ENCODE results near the gene TRERF1. TPM values are rescaled to one million over a fixed set of nuclear protein-coding genes. Genes with fewer than 3 reads are reported as not detected.

TRERF1 gene
- total RNA-seq, 6 experiments from 2014 or later: 0.29 to 1.2 (median 0.60) TPM

GRCh38 chr6:42268835-42269204, 182.9 kb downstream of the TRERF1 start:
- ATAC-seq: no peak
- no peak for DNase-seq
- H3K9me3 ChIP-seq: no peaks in the 10 kb centered on the region
- intact Hi-C loops (cut with DNase I): no loop called here
- H3K4me1 ChIP-seq: no peaks in the 10 kb centered on the region
- TF ChIP-seq CTCF (IDR thresholded peaks at IDR 0.05) (no peak), POLR2A (IDR thresholded peaks at IDR 0.05) (no peak)
- H3K4me3 ChIP-seq: no peak overlapping the region
- no peaks in the 10 kb centered on the region for H3K27me3 ChIP-seq
- no peak overlapping the region for H3K27ac ChIP-seq
- H3K36me3 ChIP-seq: no peaks in the 10 kb centered on the region
- no CpG with 5 or more reads among the region's 7 CpGs for WGBS (ENCODE audit: insufficient coverage, low coverage, low lambda C conversion rate, missing lambda C conversion rate)

DNA sequence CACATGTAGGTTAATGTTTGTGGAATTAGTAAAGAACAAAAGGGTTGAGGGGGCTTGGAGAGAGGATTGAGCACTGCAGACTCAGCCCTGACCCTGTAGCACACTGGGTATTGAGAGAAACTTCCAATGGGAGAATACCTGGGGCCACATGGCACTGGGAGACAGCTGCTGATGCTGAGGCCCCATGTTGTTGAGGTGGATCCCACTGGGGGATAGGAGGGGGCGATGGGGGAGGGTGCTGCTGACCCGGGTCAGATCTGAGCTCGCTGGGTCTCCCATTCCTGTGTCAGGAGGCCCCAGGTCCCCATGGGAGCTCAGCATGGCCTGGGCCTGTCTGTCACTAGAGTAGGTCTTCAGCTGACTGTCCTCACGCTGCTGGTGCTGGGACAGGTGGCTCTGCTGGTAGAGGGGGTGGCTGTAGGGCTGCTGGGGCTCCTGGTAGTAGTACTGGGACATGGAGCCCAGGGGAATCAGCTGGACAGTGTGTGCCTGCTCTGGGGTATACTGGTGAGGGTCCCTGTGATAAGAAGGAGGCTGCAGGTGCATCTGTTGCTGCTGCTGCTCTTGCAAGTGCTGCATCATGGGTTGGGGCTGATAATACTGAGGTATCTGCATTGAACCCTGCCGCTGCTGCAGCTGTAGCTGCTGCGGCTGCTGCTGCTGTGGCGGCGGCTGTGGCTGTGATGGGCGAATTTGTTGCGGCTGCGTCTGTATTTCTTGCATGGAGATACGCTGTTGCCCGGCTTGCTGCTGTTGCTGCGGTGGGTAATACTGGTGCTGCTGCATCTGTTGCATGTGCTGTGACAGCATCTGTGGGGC, 183.5 kb downstream of the TRERF1 start:
- intact Hi-C loops (cut with DNase I): no loop called here
- no peaks in the 10 kb centered on the region for H3K36me3 ChIP-seq
- no peaks in the 10 kb centered on the region for H3K4me1 ChIP-seq
- no peak for DNase-seq
- ATAC-seq: peak in 1 of 4 donors; percentile 9
- H3K9me3 ChIP-seq: no peaks in the 10 kb centered on the region
- no CpG with 5 or more reads among the region's 14 CpGs for WGBS (ENCODE audit: insufficient coverage, low coverage, low lambda C conversion rate, missing lambda C conversion rate)
- H3K27me3 ChIP-seq: no peaks in the 10 kb centered on the region
- no peak overlapping the region for H3K27ac ChIP-seq
- no peak overlapping the region for H3K4me3 ChIP-seq
- TF ChIP-seq POLR2A (IDR thresholded peaks at IDR 0.05) (no peak), CTCF (IDR thresholded peaks at IDR 0.05) (no peak)

DNA sequence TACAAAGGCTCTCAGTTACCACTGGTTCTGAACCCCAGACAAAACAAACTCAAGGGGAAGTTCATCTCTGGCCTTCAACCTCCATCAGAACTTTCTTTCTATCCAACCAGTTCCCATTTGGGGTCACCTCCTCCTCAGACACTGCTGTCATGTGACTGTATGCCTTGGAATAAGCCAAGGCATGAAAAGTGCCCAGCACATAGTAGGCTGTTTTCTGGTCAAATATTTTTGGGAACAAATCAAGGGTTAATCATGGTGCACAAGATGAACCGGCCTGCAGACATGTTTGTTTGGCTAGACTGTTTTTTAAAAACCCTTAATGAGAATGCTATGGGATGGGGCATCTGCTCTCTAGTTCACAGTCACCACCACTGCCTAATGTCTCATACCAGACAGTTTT, 185.2 kb downstream of the TRERF1 start:
- Histone ChIP-seq H3K27ac (no peak overlapping the region), H3K4me1 (no peaks in the 10 kb centered on the region), H3K27me3 (no peaks in the 10 kb centered on the region), H3K36me3 (no peaks in the 10 kb centered on the region), H3K9me3 (no peaks in the 10 kb centered on the region), H3K4me3 (no peak overlapping the region)
- 54% methylated on average over 1 of the region's 1 CpG for WGBS (ENCODE audit: insufficient coverage, low coverage, low lambda C conversion rate, missing lambda C conversion rate)
- no peak for TF ChIP-seq CTCF (IDR thresholded peaks at IDR 0.05)
- TF ChIP-seq POLR2A (IDR thresholded peaks at IDR 0.05): no peak
- ATAC-seq (no peak), DNase-seq (no peak)
- intact Hi-C loops (cut with DNase I): no loop called here

DNA sequence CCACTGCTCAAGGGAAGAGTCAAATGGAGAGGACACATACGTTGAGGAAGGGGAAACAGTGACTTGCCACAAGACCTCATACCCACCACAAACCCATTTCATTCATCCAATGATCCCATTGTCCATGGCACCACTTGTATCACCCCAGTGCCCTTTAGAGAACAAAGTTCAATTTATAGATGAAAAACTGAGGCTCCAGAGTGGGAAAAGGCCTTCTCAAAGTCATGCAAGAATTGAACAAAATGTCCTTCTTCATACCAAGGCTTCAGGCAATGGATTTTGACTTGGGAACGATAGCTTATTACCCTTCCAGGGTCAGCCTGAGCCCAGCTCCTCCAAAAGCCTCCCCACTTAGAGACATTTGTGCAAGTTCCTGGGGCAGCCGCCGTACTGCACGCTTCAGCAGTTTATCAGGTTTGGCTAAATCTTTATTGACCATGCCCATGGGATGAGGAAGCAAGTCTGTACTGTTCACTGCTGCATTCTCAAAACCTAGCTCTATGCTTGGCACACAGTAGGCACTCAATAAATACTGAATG, 186.8 kb downstream of the TRERF1 start:
- intact Hi-C loops (cut with DNase I): no loop called here
- H3K4me3 ChIP-seq: no peak overlapping the region
- ATAC-seq: no peak
- WGBS (ENCODE audit: insufficient coverage, low coverage, low lambda C conversion rate, missing lambda C conversion rate): 79% methylated on average over 4 of the region's 5 CpGs
- TF ChIP-seq POLR2A (IDR thresholded peaks at IDR 0.05) (no peak), CTCF (IDR thresholded peaks at IDR 0.05) (no peak)
- DNase-seq: no peak
- H3K27me3 ChIP-seq: no peaks in the 10 kb centered on the region
- H3K27ac ChIP-seq: no peak overlapping the region
- no peaks in the 10 kb centered on the region for H3K9me3 ChIP-seq
- H3K36me3 ChIP-seq: no peaks in the 10 kb centered on the region
- H3K4me1 ChIP-seq: no peaks in the 10 kb centered on the region
